T-helper 1 cell treated with Interleukin-12 subunit alpha and Interleukin-12 subunit beta and Interleukin-4 antibody, amounts not matched to agents 30 ng/mL and 1 ng/mL, for 36 hours (primary cell): Measurements from ENCODE around the gene MOSPD3. TPM values are rescaled to one million over a fixed set of nuclear protein-coding genes. Genes with fewer than 3 reads are reported as not detected.
"Not testable (repeated sequence)": the region's sequence is repeated elsewhere in the genome, so short reads cannot be mapped to it uniquely, and the experiment has no call there.

Experiments
- intact Hi-C: fragments of 100-400 bp; cut with micrococcal nuclease; formaldehyde crosslinking; loops from one replicate; pipeline ENCODE4 v1.15.1; 2024
- total RNA-seq: library from RNA; stranded (reverse); gene quantifications from 2 replicates; pipeline ENCODE4 v1.2.3, GENCODE V29; 2022

MOSPD3 gene
- total RNA-seq, 1 donor from 2014 or later: 44.0 TPM

- intact Hi-C loops: loop anchor here (1.0 kb wide), 3 partner anchors 17 to 44 kb away; partner anchors contain the start of genes GNB2 and MOSPD3
Measured at GRCh38 chr7:100655908-100656674, 43.8 kb downstream of the MOSPD3 start, which contains the start of gene ACTL6B. Gene ACTL6B, minus strand, starts transcription at chr7:100656448. Its CDS starts 94 bp downstream, at chr7:100656354.

- intact Hi-C loops: not testable (repeated sequence)
Measured at GRCh38 chr7:100662194-100662776, 49.9 kb downstream of the MOSPD3 start.

Other genes with a start within 250 kb of the MOSPD3 start
- 11.7 and 11.8 TPM in 2 replicates for gene PILRA, start 239.1 kb upstream of the MOSPD3 start, total RNA-seq
- 1.8 and 2.4 TPM in 2 replicates for gene ZCWPW1, start 183.8 kb upstream of the MOSPD3 start, total RNA-seq
- gene MEPCE, start 182.7 kb upstream of the MOSPD3 start, total RNA-seq: 42.3 and 43.4 TPM in 2 replicates
- 60.9 and 61.5 TPM in 2 replicates for gene PPP1R35, start 176.0 kb upstream of the MOSPD3 start, total RNA-seq
- gene SPACDR, start 148.3 kb upstream of the MOSPD3 start, total RNA-seq: 2.5 and 2.9 TPM in 2 replicates
- 118 and 125 TPM in 2 replicates for gene TSC22D4, start 133.3 kb upstream of the MOSPD3 start, total RNA-seq
- 0.12 TPM in 1 of 2 replicates, not detected in the other for gene NYAP1, start 128.6 kb upstream of the MOSPD3 start, total RNA-seq
- 58.0 and 62.3 TPM in 2 replicates for gene AGFG2, start 73.3 kb upstream of the MOSPD3 start, total RNA-seq
- 20.9 and 23.8 TPM in 2 replicates for gene SAP25, start 38.6 kb upstream of the MOSPD3 start, total RNA-seq
- 171 and 180 TPM in 2 replicates for gene LRCH4, start 26.4 kb upstream of the MOSPD3 start, total RNA-seq
- 0.66 and 0.85 TPM in 2 replicates for gene FBXO24, start 26.2 kb upstream of the MOSPD3 start, total RNA-seq
- gene PCOLCE, start 10.2 kb upstream of the MOSPD3 start, total RNA-seq: 5.4 and 7.3 TPM in 2 replicates
- 9.8 and 10.9 TPM in 2 replicates for gene TFR2, start 29.0 kb downstream of the MOSPD3 start, total RNA-seq
- gene ACTL6B, start 43.9 kb downstream of the MOSPD3 start, total RNA-seq: not detected in 2 replicates
- gene GNB2, start 61.2 kb downstream of the MOSPD3 start, total RNA-seq: 228 and 230 TPM in 2 replicates
- gene GIGYF1, start 81.7 kb downstream of the MOSPD3 start, total RNA-seq: 47.1 and 54.5 TPM in 2 replicates
- 42.5 TPM in 2 replicates for gene POP7, start 93.6 kb downstream of the MOSPD3 start, total RNA-seq
- not detected in 2 replicates for gene EPO, start 107.9 kb downstream of the MOSPD3 start, total RNA-seq
- not detected in 2 replicates for gene ZAN, start 121.1 kb downstream of the MOSPD3 start, total RNA-seq
- gene EPHB4, start 215.0 kb downstream of the MOSPD3 start, total RNA-seq: 1.0 TPM in 2 replicates
- 52.4 TPM in 2 replicates for gene SLC12A9, start 240.2 kb downstream of the MOSPD3 start, total RNA-seq